ENCODE results near the gene TRPM4.

DNA sequence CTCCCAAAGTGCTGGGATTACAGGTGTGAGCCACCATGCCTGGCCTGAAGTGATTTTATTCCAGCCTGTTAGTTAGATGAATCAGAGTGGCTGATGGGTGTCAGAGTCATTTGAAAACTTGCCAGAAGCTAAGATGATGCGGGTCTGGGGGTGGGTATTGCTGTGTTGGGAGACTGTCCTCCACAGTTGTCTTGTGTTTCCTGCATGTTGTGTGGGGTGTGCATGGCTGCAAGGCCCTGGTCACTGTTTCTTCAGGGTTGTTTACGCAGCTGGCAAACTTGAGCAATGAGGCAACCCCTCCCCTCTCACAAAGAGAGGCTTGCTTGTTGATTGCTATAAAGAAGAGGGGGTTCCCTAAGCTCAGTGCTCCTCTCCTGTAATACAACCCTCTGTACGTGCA, 71.8 kb downstream of the TRPM4 start:
- TF ChIP-seq EZH2 (IDR thresholded peaks at IDR 0.05; ENCODE audit: borderline replicate concordance, low read depth, low read length, severe bottlenecking), result no peak
- TF ChIP-seq POLR2A (IDR thresholded peaks at IDR 0.05; ENCODE audit: low read depth, low read length), result no peak
- TF ChIP-seq, protein P1, sequence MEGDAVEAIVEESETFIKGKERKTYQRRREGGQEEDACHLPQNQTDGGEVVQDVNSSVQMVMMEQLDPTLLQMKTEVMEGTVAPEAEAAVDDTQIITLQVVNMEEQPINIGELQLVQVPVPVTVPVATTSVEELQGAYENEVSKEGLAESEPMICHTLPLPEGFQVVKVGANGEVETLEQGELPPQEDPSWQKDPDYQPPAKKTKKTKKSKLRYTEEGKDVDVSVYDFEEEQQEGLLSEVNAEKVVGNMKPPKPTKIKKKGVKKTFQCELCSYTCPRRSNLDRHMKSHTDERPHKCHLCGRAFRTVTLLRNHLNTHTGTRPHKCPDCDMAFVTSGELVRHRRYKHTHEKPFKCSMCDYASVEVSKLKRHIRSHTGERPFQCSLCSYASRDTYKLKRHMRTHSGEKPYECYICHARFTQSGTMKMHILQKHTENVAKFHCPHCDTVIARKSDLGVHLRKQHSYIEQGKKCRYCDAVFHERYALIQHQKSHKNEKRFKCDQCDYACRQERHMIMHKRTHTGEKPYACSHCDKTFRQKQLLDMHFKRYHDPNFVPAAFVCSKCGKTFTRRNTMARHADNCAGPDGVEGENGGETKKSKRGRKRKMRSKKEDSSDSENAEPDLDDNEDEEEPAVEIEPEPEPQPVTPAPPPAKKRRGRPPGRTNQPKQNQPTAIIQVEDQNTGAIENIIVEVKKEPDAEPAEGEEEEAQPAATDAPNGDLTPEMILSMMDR (IDR thresholded peaks at IDR 0.05; ENCODE audit: extremely low read depth in 1 of 2, insufficient read depth in 1 of 2, low read depth in 1 of 2, low read length in 2 of 2), result no peak
- TF ChIP-seq JUN (IDR thresholded peaks at IDR 0.05; ENCODE audit: borderline replicate concordance, insufficient read depth, insufficient read length, low read depth), result no peak

Measured in endothelial cell of umbilical vein (primary cell).